NB4 (cell line): Measurements from ENCODE around the gene MAST4.

Source experiments
- CTCF ChIP-seq: IDR thresholded peaks from one replicate; pipeline ENCODE4 v1.5.1; 2012; ENCODE audit warnings: low read depth, low read length
- POLR2A ChIP-seq: IDR thresholded peaks from 2 replicates; pipeline ENCODE4 v1.6.1; 2011; ENCODE audit warnings: mild to moderate bottlenecking; ENCODE audit not compliant: insufficient read length; ENCODE audit errors: extremely low read depth

DNA sequence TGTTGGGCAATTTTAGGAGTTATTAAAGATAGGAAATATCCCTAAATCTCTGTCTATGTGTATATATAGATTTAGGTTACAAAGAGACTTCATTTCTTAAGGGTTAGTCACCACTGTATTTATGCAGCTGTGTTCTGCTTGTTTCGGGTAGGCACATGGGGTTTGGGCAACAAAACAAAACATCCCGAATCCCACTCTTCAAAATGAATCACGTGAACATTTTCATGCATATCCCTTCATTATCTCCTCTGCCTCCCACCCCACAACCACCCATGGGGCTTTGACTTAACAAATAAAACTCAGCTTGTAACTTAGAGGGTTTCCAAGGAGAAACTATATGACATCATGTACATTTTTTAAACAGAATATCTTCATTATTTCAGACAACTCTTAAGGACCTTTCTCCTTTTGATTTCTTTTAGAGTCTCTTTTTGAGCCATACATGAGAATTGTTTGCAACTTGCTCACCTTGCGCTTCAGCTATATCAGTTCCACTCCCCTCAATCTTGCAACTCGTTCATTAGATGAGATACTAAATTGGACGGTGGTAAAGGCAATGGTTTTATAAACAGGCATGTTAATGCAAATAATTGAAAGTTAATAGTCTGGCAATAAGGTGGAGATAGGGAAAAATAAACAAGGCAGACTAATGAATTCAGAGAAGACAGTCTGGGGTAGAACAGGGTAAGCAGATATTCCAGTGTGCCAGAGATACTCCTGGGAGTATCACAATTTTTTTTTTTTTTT is 463.7 kb downstream of the MAST4 start:
- TF ChIP-seq CTCF (no peak), POLR2A (no peak)
